ENCODE data around the gene ZNF784. TPM values are rescaled to one million over a fixed set of nuclear protein-coding genes. Genes with fewer than 3 reads are reported as not detected.

Gene ZNF784
- total and polyA plus RNA-seq, 2 of the 4 experiments (the other 2 are of a cell fraction) = 2.5 to 3.7 TPM

- TF ChIP-seq, protein P1, sequence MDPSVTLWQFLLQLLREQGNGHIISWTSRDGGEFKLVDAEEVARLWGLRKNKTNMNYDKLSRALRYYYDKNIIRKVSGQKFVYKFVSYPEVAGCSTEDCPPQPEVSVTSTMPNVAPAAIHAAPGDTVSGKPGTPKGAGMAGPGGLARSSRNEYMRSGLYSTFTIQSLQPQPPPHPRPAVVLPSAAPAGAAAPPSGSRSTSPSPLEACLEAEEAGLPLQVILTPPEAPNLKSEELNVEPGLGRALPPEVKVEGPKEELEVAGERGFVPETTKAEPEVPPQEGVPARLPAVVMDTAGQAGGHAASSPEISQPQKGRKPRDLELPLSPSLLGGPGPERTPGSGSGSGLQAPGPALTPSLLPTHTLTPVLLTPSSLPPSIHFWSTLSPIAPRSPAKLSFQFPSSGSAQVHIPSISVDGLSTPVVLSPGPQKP (IDR thresholded peaks at IDR 0.05; ENCODE audit: borderline replicate concordance, low read depth, low read length) = no peak
Measured at GRCh38 chr19:55647732-55648584, 23.6 kb upstream of the ZNF784 start, which contains the start of gene CCDC106 (continued).

Measured in IMR-90 (cell line).